Measurements from ENCODE around the gene CACNG4.

Gene CACNG4

DNA sequence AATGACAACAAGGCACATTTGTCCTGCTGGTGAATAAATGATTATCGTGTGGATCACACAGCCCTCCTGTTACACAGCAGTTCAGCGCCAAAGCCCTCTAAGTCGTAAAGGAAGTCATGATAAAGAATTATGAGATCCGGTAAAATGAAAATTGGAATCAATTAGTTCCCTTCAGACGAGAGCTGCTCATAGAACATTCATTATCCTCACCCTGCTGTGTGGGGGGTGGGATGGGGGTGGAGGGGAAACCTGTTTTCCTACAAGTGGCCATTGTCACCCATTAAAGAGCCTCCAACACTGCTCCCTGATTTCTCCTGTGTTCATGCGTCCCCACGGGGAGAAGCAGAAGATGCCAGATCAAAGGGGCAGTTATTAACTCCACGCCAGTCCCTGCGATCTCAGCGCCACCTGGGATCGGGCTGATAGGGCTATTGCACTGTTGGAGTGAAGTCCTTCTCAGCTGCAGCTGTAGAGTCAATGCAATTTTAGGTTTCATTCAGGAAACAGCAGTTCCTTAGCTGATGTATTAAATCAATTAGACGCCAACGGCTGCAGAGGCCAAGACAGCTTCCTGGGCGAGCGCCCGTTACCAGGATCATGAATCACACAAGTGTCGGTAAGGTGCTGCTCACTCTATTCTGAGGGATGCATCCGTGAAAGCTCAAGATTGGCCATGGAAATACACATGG, 19.2 kb upstream of the CACNG4 start:
- no peak for DNase-seq

GRCh38 chr17:66946251-66946650, 18.3 kb upstream of the CACNG4 start:
- DNase-seq, result no peak

DNA sequence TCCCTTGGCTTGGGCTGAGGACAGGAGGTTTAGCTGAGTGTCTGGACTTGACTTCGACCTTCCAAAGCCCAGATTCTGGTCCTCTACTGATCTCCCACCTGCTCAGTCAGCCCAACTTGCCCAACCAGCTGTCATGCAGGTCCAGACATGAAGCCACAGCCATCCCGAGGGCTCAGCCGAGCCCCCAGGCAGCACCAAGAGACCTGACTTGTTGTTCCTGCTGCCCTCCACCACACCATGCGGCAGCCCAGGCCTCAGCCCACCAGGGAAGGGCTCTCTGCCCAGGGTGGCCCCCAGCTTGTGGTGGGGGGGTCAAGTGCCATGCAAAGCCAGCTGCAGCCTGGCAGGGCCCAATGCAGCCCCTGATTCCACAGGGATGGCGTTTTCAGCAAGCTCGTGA, 17.2 kb upstream of the CACNG4 start:
- DNase-seq, result no peak

DNA sequence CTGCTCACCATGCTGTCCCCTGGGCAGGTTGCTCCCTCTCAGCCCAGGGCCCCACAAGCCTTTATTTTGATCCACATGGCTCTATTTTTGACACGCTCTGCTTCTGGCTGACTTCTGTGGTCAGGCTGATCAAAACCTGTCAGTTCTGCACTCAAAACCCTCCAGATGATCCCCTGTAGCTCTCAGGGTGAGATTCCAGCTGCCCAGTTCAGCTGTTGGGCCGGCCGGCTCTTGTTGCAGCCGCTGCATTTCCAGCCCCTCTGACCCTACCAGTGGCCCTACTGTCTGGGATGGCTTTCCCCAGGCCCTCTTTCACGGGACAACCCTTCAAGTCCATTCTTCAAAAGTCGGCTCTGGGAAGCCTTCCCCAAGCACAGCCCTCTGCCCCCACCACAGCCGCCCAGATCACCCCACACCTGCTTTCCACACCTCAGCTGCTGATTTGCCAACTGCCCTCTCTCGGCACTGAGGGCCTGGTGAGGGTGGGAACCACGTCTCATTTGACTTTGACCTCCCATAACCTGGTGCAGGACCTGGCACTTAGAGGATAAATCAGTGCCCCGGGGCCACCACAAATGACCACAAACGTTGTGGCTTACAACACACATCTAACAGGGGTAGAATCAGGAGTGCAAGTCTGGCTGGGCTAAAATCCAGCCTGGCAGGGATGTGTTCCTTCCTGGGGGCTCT, 16.3 kb upstream of the CACNG4 start:
- no peak for DNase-seq

- no peak for DNase-seq
Observed at GRCh38 chr17:66949501-66949900, 15.0 kb upstream of the CACNG4 start.

- DNase-seq, result no peak
Observed at GRCh38 chr17:66950325-66950724, 14.2 kb upstream of the CACNG4 start.

DNA sequence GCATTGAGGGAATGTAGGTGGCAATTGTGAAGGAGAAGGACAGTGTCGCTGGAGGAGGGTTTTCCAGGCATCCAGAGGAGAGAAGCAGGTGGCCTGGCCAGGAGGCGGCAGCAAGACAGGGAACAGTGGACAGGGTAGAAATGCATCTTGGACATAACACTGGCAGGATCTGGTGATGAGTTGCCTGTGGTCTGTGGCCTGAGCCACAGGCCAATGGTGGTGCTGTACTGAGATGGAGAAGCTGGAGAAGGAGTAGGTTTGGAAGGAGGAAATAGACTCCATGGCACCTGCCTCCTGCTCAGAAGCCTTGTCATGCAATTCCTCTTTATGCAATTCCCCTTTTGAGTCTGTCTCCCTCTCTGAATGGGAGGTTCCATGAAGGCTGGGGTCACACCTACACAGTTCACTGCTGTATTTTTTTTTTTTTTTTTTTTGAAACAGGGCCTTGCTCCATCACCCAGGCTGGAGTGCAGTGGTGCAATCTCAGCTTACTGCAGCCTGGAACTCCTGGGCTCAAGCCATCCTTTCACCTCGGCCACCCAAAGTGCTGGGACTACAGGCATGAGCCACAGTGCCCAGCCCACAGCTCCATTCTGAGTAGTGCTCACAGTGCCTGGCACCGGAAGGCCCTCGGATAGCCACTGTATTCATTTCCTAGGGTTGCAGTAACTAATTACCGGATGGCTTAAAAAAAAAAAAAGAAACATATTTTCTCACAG, 13.5 kb upstream of the CACNG4 start:
- no peak for DNase-seq

DNA sequence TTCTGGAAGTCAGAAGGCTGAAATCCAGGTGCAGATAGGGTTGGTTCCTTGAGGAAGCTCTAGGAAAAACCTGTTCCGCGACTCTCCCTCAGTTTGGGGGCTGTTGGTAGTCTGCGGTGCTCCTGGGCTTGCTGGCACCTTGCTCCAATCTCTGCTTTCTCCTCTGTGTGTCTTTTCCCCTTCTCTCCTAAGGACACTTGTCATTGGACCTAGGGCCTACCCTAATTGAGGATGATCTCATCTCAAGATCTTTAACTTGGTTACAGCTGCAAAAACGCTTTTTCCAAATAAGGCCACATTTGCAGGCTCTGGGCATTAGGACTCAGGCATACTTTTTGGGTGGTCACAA, 12.9 kb upstream of the CACNG4 start:
- no peak for DNase-seq

- DNase-seq, result peak; percentile 39
Observed at GRCh38 chr17:66952031-66952524, 12.4 kb upstream of the CACNG4 start.

- DNase-seq, result peak; percentile 45
Observed at GRCh38 chr17:66952681-66953629, 11.6 kb upstream of the CACNG4 start.

- DNase-seq, result peak; percentile 45
Observed at GRCh38 chr17:66953630-66954020, 10.9 kb upstream of the CACNG4 start.

DNA sequence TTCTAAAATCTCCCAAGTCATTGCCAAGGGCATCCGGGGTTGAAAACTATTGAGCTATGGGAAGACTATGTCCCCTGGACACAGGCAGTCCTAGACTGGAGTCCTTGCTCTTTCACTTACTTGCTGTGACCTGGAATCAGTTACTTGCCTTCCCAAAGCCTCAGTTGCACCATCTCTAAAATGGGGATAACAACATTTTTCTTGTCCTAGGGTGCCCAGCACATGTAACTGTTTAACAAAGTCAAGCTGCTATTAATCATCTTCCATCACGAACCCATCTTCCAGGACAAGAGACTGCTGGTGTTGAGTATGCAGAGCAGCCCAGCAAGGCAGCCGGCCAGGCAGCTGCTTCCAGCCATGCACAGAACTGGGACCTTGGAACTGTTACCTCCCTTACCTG, 9.9 kb upstream of the CACNG4 start:
- DNase-seq, result no peak

- no peak for DNase-seq
Observed at GRCh38 chr17:66955821-66956220, 8.7 kb upstream of the CACNG4 start.

DNA sequence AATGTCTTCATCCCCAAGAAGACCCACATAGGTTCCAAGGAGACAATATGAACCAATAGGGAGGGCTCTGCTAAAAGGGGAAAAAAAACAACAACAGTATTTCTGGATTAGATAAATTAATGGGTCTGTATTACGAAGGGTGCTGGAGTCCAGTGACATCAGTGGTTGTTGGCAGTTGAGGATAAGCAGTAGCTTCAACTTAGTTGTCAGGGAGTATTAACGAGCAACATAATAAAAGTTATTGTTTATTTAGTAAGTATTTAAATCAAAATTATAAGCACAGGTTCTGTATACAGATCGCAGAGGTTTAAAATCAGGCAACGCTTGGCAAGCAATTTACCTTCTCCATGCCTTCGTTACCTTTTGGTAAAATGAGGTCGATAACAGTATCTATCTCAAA, 7.6 kb upstream of the CACNG4 start:
- no peak for DNase-seq

DNA sequence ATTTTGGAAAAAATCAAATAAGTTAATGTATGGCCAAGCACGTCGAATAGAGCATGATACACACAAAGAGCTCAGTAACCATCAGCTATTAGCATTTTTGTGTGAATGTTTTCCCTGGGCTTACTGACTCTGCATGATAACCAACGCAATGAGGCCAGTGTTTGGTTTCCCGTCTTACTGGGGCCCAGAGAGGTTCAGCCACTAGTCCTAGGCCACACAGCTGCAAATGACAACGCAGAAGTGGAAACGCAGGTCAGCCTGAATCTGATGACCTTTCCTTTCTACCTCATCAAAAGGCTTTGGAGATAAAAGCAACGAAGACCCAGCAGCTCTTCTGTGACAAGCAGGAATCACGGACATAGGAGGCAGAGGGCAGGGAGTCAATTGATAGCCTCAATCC, 7.2 kb upstream of the CACNG4 start:
- no peak for DNase-seq

DNA sequence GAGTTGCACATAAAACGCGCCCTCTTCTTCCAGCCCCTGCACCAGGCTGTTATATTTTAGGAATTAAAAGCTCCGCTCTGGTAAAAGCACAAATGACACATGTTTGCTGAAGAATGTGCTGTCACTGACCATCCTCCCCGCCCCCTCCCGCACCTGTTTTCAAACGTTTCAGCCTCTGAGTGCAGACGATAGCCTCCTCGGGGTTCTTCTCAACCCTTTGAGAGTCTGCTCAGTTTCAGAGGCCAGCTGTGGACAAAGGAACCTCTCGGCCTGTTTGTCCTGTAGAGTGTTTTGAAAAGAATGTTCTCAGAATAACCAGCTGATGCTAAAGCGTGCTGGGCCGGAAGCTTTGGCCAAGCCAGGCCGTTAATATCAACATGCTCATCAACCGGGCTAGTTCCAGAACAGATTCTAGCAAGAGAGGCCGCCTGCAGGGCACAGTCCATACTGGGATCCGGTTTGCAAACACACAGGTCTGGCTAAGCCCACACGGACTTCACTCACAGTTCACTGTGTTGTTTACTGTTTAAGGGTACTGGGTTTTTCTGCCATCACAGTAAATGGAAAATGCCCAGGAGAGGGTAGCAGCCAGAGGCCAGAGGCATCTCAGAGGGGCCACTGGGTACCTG, 6.4 kb upstream of the CACNG4 start:
- peak; percentile 61 for DNase-seq

DNA sequence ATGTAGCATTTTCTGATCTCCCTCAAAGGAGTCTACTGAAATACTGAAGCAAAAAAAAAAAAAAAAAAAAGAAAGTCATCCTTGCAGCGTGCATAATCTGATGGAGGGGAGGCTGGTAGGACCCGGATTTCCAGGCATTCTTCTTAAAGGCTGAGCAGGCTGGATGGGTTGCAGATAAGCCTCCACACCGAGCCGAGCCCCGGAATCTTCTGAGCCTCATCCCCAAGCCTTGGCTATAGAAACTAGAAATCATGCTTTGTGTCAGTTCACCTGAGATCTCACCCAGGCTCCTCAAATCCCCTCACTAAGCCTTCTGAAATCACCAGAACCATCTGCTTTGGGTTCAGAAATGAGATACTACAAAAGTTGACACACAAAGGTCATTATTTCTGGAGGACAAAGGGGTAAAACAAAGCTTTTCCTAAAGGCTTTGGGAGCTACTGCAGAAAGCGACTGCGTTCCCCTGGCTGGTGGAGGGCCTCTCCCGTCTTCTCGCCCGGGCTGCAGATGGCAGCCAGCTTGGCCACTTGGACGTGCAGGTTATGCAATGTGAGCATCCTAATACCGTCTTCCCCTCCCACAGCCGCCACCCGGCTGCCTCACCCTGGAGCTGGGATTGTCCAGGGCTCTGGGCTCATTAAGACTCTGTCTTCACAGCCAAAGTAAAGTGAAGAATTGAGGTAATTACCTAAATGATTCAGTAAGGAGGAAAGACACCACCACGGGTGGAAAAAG, 4.7 kb upstream of the CACNG4 start:
- DNase-seq, result no peak

- no peak for DNase-seq
Observed at GRCh38 chr17:66960613-66961012, 3.9 kb upstream of the CACNG4 start.

DNA sequence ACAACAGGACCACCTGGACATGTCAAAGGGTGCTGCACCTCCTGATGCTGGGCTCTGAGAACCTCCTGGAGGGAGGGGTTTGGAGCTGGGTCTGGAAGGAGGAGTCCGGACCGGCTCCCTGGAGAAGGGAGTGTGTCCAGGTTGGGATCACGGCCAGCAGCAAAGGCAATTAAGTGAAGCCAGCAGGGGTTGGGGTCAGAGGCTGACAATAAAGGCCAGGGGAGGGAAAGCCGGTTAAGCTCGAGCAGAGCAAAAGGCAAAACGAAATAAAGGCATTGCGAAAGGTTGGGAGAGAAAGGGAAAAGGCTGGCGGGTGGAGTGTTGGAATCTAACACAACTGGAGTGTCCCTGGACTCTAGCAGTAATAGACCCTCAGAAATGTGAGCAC, 992 bp upstream of the CACNG4 start:
- no peak for DNase-seq

DNA sequence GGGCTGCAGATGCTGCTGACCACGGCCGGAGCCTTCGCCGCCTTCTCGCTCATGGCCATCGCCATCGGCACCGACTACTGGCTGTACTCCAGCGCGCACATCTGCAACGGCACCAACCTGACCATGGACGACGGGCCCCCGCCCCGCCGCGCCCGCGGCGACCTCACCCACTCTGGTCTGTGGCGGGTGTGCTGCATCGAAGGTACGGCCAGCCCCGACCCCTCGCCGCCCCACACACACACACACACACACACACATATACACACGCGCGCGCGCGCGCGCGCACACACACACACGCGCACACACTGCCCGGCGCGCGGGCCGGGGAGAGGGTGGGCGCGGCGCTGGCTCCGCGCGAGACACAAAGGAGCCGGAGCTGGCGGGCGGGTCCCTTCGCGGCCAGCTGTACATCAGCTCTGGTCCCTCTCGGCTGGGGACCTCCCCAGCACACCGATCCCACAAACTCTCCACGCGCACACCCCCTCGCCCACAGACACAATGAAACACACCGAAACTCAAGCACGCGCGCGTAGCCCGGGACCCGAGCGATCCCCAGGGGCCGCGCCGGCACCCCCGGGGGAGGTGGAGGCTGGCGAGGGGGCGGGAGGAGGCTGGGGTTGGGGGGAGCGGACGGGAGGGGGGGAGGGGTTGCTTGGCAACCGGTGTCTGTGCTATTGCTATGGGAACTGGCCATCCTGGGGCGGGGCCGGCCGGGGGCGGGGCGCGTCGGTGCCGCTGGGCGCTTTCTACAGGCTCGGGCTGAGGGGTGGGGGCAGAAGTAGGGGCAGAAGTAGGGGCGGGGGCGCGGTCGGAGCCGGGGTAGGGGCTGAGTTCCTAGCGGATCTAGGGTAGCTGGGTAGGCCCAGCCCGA, 658 bp downstream of the CACNG4 start:
- peak; percentile 85 for DNase-seq

DNA sequence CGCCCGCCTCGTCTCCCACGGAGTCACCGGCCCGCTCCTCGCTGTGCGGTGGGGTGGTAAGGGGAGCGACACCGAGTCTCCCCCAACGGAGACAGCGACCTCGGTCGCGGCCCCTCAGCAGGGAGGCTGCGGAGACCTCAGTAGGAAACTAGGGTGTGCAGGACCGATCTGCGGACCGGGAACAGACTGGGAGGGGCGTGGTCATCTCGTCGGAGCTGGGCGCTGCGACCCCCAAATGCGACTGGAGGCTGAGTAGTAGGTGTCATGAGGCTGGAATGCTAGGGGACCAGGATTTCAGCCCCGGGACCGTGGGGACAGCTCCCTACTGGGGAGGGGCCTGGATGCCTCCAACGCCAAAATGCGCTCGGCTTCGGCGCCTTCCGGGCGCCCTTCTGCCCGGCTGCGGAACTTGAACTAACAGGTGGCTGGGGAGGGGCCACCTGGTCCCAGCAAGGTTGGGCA, 1.3 kb downstream of the CACNG4 start:
- DNase-seq, result peak; percentile 71

Data from eye (tissue), 1 donor.